ENCODE results near the gene SPOUT1. TPM values are rescaled to one million over a fixed set of nuclear protein-coding genes. Genes with fewer than 3 reads are reported as not detected.
"Not testable (repeated sequence)": the region's sequence is repeated elsewhere in the genome, so short reads cannot be mapped to it uniquely, and the experiment has no call there.

The SPOUT1 gene
- 10 to 100 TPM; 16.1 to 33.7 (median 24.4) TPM for polyA plus RNA-seq (ENCODE audit: insufficient read length in 10 of 10)
- long read RNA-seq, donor 1, full-length matches to known transcripts = 4 of 58 reads
- long read RNA-seq, donor 1, partial matches to known transcripts = 54 of 58 reads
- long read RNA-seq, donor 1, other reads (novel, unspliced or antisense) = 0 of 58 reads
- long read RNA-seq, donor 2, full-length matches to known transcripts = 2 of 2 reads
- long read RNA-seq, donor 2, partial matches to known transcripts = 0 of 2 reads
- long read RNA-seq, donor 2, other reads (novel, unspliced or antisense) = 0 of 2 reads
- long read RNA-seq, donor 3 = 0 reads
- long read RNA-seq, donor 4, full-length matches to known transcripts = 4 of 4 reads
- long read RNA-seq, donor 4, partial matches to known transcripts = 0 of 4 reads
- long read RNA-seq, donor 4, other reads (novel, unspliced or antisense) = 0 of 4 reads
- long read RNA-seq, donor 5, full-length matches to known transcripts = 7 of 7 reads
- long read RNA-seq, donor 5, partial matches to known transcripts = 0 of 7 reads
- long read RNA-seq, donor 5, other reads (novel, unspliced or antisense) = 0 of 7 reads
- long read RNA-seq, donor 6, full-length matches to known transcripts = 3 of 3 reads
- long read RNA-seq, donor 6, partial matches to known transcripts = 0 of 3 reads
- long read RNA-seq, donor 6, other reads (novel, unspliced or antisense) = 0 of 3 reads
- long read RNA-seq, donor 7, full-length matches to known transcripts = 2 of 65 reads
- long read RNA-seq, donor 7, partial matches to known transcripts = 63 of 65 reads
- long read RNA-seq, donor 7, other reads (novel, unspliced or antisense) = 0 of 65 reads
- long read RNA-seq, donor 8 = 0 reads
- long read RNA-seq, donor 9 = 0 reads

DNA sequence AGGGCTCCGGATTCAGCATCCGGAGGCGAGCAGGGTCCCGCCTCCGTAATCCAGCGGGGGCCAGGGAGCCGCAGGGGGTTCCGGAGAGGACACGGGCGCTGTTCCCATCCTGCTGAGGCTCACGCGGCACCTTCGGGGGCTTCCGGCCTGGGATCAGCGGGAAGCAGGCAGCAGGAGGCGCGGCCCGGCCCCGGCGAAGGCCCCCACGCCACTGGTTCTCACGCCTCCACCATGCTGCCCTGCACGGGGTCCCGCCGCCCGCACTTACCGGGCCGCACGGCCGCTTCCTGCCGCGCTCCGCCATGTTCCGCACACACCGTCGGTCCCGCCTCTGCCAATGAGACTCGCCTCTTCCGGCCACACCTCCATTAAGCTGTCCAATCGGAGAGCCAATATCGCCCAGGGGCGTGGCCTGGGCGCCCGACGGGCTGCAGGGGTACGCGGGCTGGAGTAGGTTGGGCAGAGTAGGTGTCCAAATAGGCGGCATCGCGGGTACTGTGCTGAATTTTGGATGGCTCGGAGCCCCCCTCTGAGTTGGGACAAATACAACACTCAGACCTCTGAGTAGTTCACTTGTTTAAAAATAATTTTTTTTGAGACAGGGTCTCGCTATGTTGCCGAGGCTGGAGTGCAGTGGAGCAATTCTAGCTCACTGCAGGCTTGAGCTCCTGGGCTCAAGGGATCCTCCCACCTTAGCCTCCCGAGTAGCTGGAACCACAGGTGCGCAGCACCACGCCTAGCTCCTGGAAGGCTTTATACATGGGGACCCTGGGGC, at the start of gene SPOUT1:
Gene SPOUT1, minus strand, starts transcription at position 318 of the 775 bp plus-strand sequence. Its CDS starts 14 bp downstream, at position 304.
- DNase-seq = peak; percentile 92 to 98 (median 94)

DNA sequence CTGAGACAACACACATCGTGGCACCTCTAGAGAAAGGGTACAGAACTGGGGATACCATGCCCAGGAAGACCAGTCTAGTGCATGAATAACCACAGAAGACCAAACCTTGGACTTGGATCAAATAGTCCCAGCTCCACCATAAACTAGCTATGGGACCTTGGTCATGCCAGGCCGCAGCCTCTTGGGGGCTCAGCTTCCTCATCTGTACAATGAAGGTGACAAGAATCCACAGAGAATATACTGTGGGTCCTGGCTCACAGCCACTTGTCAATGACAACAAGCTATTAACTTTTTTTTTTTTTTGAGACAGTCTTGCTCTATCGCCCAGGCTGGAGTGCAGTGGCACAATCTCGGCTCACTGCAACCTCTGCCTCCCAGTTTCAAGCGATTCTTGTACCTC, 48.3 kb upstream of the SPOUT1 start:
- DNase-seq = no peak

GRCh38 chr9:128870941-128871265, 41.3 kb upstream of the SPOUT1 start:
- not testable (repeated sequence) for DNase-seq

- no peak for DNase-seq
These were observed 40.7 kb upstream of the SPOUT1 start for GRCh38 chr9:128870128-128870940.

GRCh38 chr9:128863647-128864046, 34.1 kb upstream of the SPOUT1 start:
- peak in 2 of 3 donors; percentile 58 to 77 for DNase-seq

DNA sequence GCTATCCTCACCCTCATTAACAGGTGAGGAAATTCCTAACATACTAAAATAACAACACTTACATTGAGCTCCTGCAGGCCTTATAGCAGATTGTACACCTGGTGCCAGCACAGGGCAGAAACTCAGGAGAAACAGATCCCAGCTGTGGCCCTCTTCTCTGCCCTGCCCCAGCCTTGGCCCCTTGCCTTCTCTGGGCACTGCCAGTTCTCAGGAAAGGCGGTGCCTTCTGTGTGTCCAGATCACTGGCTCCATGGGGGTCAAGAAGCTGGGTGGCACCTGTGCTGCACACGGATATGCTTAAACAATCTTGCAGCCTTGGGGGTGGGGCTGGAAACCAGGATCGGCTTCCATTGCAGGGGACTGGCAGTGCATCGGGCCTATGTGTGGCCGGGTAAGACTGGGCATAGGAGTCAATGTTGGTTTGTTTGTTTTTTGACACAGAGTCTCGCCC, 32.8 kb upstream of the SPOUT1 start:
- no peak for DNase-seq

DNA sequence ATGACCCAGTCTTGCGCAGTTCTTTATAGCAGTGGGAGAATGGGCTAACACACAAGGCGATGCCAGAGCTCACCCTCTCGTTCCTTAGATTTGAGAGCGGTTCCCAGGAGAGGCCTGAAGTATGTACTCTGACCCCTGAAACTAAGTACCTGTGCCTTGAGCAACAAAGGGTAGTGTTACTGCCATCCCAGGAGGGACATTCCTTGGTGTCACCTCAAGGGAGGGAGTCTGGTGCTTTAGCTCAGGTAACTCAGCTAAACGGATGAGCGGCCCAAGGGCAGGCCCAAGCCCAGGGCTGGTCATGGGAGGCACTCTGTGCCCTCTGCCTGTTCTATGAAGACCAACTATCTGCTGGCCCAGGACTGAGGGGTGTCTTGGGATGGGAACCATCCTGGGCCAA, 31.9 kb upstream of the SPOUT1 start:
- DNase-seq = no peak

- DNase-seq = no peak
These were observed 31.3 kb upstream of the SPOUT1 start for GRCh38 chr9:128860937-128861336.

GRCh38 chr9:128858476-128858875, 28.9 kb upstream of the SPOUT1 start:
- DNase-seq = not testable (repeated sequence)

- DNase-seq = not testable (repeated sequence)
These were observed 24.9 kb upstream of the SPOUT1 start for GRCh38 chr9:128854454-128854853.

DNA sequence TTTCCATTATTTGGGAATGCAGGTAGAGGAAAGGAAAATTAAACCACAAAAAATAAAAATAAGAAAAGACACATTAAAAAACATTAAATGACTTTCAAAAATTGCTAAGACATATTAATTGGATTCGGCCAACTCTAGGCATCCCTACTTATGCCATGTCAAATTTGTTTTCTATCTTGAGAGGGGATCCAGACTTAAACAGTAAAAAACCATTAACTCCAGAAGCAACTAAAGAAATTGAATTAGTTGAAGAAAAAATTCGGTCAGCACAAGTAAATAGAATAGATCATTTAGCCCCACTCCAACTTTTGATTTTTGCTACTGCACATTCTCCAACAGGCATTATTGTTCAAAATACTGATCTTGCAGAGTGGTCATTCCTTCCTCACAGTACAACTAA, 23.1 kb upstream of the SPOUT1 start:
- DNase-seq = not testable (repeated sequence)

DNA sequence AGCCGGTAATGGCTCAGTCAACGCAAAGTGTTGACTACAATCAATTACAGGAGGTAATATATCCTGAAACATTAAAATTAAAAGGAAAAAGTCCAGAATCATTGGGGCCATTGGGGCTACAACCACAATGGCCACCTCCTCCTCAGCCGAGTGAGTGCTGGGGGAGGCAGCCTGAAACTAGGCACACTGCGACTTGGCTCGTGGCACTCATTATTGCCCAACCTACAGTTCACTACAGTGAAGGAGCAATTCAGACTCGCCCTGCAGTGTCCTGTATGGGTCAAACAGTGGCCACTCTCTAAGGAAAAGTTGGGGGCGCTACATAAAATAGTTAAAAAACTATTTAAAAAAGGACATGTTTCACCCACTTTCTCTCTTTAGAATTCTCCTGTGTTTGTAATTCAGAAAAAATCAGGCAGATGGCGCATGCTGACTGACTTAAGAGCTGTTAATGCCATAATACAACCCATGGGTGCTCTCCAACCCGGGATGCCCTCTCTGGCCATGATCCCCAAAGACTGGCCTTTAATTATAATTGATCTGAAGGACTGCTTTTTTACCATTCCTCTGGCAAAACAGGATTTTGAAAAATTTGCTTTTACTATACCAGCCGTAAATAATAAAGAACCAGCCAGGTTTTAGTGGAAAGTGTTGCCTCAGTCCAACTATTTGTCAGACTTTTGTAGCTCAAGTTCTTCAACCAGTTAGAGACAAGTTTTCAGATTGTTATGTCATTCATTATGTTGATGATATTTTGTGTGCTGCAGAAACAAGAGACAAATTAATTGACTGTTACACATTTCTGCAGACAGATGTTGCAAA, 22.4 kb upstream of the SPOUT1 start:
- DNase-seq = peak in 2 of 3 donors; percentile 22 to 30

- DNase-seq = not testable (repeated sequence)
These were observed 21.4 kb upstream of the SPOUT1 start for GRCh38 chr9:128851024-128851423.

GRCh38 chr9:128847803-128848202, 18.2 kb upstream of the SPOUT1 start:
- DNase-seq = no peak

DNA sequence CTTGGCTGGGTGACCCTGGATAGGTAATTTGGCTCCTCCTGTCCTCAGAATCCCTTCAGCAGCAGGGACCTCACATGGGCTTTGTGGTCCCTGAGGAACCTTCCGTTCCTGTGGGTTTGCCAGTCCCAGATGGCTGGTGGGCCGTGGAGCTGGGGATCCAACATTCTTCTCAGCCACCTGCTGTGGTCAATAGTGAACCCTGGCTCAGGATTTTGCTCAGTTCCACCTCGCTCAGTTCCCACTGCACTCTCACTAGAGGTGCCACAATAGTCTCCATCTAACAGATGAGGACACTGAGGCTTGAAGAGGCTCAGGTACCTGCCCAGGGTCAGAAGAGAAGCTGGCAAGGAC, 17.1 kb upstream of the SPOUT1 start:
- no peak for DNase-seq

- DNase-seq = peak in 1 of 3 donors; percentile 32
These were observed 15.8 kb upstream of the SPOUT1 start for GRCh38 chr9:128845186-128845931.

- not testable (repeated sequence) for DNase-seq
These were observed 13.6 kb upstream of the SPOUT1 start for GRCh38 chr9:128843171-128843570.

- no peak for DNase-seq
These were observed 12.3 kb upstream of the SPOUT1 start for GRCh38 chr9:128841694-128842492.

- no peak for DNase-seq
These were observed 10.9 kb upstream of the SPOUT1 start for GRCh38 chr9:128840524-128840923.

All from muscle of back (tissue), 13 donors.